ENCODE measurements around the gene MAP1B. TPM values are rescaled to one million over a fixed set of nuclear protein-coding genes. Genes with fewer than 3 reads are reported as not detected.

The MAP1B gene
- total and polyA plus RNA-seq, 10 of the 15 experiments (the other 5 are each of a cell fraction or from before 2014, with no cell fraction given): 0.02 to 0.81 (median 0.06) TPM; not detected in 1

DNA sequence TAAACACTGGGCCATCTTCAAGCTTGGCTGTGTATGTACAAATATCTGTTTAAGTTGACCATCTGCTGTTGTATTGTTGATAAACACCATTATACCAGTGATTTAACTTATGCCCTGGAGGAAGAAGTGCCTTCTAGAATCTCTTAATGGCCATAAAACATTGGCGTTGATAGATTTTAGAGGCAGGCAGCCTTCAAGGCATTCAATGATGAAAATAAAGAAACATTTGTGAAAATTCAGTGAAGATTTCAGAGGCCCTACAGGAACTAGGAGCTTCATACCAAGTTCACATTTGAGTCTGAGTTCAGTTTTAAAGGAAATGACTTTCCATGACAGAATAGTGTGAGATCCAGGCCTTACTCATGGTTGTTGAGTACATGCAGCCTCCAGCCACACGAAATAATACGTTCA is 52.2 kb downstream of the MAP1B start:
- no peak for TF ChIP-seq PRDM15 (CRISPR knock-in tag; IDR thresholded peaks at IDR 0.05)
- no peak for TF ChIP-seq YY1 (IDR thresholded peaks at IDR 0.05; ENCODE audit: low read depth, low read length)
- TF ChIP-seq USF2 (IDR thresholded peaks at IDR 0.05; ENCODE audit: borderline replicate concordance, low read depth, low read length): no peak
- TF ChIP-seq NR2C2 (IDR thresholded peaks at IDR 0.05; ENCODE audit: borderline replicate concordance, control insufficient read depth, insufficient read length, low read depth): no peak
- no peak for TF ChIP-seq BRCA1 (IDR thresholded peaks at IDR 0.05; ENCODE audit: low read depth, low read length)
- no peak for TF ChIP-seq EZH2 (IDR thresholded peaks at IDR 0.05; ENCODE audit: borderline replicate concordance, control insufficient read depth, low read depth, low read length)
- no peak for TF ChIP-seq SMARCA5 (IDR thresholded peaks at IDR 0.05)
- no peak for TF ChIP-seq SP1 (IDR thresholded peaks at IDR 0.05; ENCODE audit: low read depth, low read length)
- no peak for TF ChIP-seq SUPT20H (IDR thresholded peaks at IDR 0.05; ENCODE audit: borderline replicate concordance, control insufficient read depth, low read depth, low read length)
- TF ChIP-seq, protein P1, sequence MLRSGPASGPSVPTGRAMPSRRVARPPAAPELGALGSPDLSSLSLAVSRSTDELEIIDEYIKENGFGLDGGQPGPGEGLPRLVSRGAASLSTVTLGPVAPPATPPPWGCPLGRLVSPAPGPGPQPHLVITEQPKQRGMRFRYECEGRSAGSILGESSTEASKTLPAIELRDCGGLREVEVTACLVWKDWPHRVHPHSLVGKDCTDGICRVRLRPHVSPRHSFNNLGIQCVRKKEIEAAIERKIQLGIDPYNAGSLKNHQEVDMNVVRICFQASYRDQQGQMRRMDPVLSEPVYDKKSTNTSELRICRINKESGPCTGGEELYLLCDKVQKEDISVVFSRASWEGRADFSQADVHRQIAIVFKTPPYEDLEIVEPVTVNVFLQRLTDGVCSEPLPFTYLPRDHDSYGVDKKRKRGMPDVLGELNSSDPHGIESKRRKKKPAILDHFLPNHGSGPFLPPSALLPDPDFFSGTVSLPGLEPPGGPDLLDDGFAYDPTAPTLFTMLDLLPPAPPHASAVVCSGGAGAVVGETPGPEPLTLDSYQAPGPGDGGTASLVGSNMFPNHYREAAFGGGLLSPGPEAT (IDR thresholded peaks at IDR 0.05; ENCODE audit: low read depth): no peak
- TF ChIP-seq TAF1 (IDR thresholded peaks at IDR 0.05; ENCODE audit: borderline replicate concordance, low read depth, low read length): no peak
- TF ChIP-seq ZBTB33 (IDR thresholded peaks at IDR 0.05): no peak
- no peak for TF ChIP-seq TCF3 (IDR thresholded peaks at IDR 0.05; ENCODE audit: borderline replicate concordance, insufficient read depth, low read depth, low read length)
- RAD21 ChIA-PET (ENCODE audit: unreplicated experiment): no interaction called here
- no peak for ATAC-seq
- Histone ChIP-seq H2AFZ (ENCODE audit: control insufficient read depth, low read depth, low read length) (no peak overlapping the region), H3K4me2 (ENCODE audit: control insufficient read depth, insufficient read depth) (no peak overlapping the region), H3K9ac (ENCODE audit: control insufficient read depth, insufficient read depth, low read length) (no peak overlapping the region), H3K4me3 (no peak overlapping the region), H3K27me3 (replicated peaks in 1 of 2; ENCODE audit: control insufficient read depth in 2 of 2, insufficient read depth in 2 of 2, low read length in 1 of 2) (no peaks in the 10 kb centered on the region; a peak in 1 of 4 replicates), H3K36me3 (ENCODE audit: control insufficient read depth in 2 of 2, insufficient read depth in 2 of 2, low read length in 1 of 2) (no peaks in the 10 kb centered on the region), H3K9me3 (replicated peaks; ENCODE audit: control insufficient read depth, insufficient read depth, low read length) (no peaks in the 10 kb centered on the region), H3K79me2 (ENCODE audit: control insufficient read depth, insufficient read depth, low read length) (no peaks in the 10 kb centered on the region), H3K4me1 (ENCODE audit: control insufficient read depth, insufficient read depth, low read length) (no peaks in the 10 kb centered on the region), H4K20me1 (ENCODE audit: control insufficient read depth, insufficient read depth) (no peaks in the 10 kb centered on the region), H3K27ac (ENCODE audit: control insufficient read depth, insufficient read depth) (no peak overlapping the region)
- no peak for DNase-seq (ENCODE audit: low read depth, low spot score)
- in situ Hi-C loops (cut with MboI): no loop called here
- 94% methylated on average over 3 of the region's 3 CpGs for WGBS (ENCODE audit: insufficient coverage, insufficient replicate concordance, low lambda C conversion rate, missing lambda C conversion rate)
- BruUV-seq (replicated peaks): no TSS peak
- FAIRE-seq: no peak
- intact Hi-C loops (cut with micrococcal nuclease; ENCODE audit: unreplicated experiment): no loop called here
- CTCF ChIA-PET: interaction anchor here (1.1 kb wide), 1 partner anchor 11 kb away, joined by 3 read pairs; no protein-coding TSS in a partner anchor
- SMC1A ChIA-PET (ENCODE audit: uncharacterized antibody, unreplicated experiment): no interaction called here
- POLR2A ChIA-PET: interaction anchor here (0.6 kb wide), 1 partner anchor 54 kb away, joined by 3 read pairs; no protein-coding TSS in a partner anchor

All from GM12878 (cell line).